Upper lobe of left lung (tissue), 4 donors: ENCODE measurements around the gene TAAR6.

Experiments used
- CTCF ChIP-seq, 6 experiments: fragments of 450-650 bp in 4 of 6; fragments of 200-600 bp in 2 of 6; sonication (generic) in 2 of 6; IDR thresholded peaks; one replicate each; pipeline ENCODE4 v1.5.1; 2016 to 2019; ENCODE audit warnings: antibody characterized with exemption in 6 of 6
- EP300 ChIP-seq, 4 donors: sonication (generic); formaldehyde crosslinking; IDR thresholded peaks; one replicate each; pipeline ENCODE4 v1.5.1; 2017; ENCODE audit warnings: antibody characterized with exemption in 4 of 4, control low read depth in 2 of 4
- POLR2A ChIP-seq, 4 donors: fragments of 450-650 bp; IDR thresholded peaks; one replicate each; pipeline ENCODE4 v1.5.1; 2016 to 2017; ENCODE audit warnings: antibody characterized with exemption in 4 of 4, mild to moderate bottlenecking in 2 of 4
- POLR2AphosphoS5 ChIP-seq, 2 donors: sonication (generic); formaldehyde crosslinking; IDR thresholded peaks; one replicate each; pipeline ENCODE4 v1.5.1; 2017; ENCODE audit warnings: antibody characterized with exemption in 2 of 2

GRCh38 chr6:132590362-132590761 lies 20.2 kb downstream of the TAAR6 start:
- TF ChIP-seq POLR2A (IDR thresholded peaks at IDR 0.05) (no peak), CTCF (IDR thresholded peaks at IDR 0.05) (no peak), EP300 (IDR thresholded peaks at IDR 0.05) (no peak), POLR2AphosphoS5 (IDR thresholded peaks at IDR 0.05) (no peak)
